ENCODE data around the gene TYMP.

- TF ChIP-seq CTCF (IDR thresholded peaks at IDR 0.05) (no peak), POLR2A (IDR thresholded peaks at IDR 0.05) (no peak), POLR2AphosphoS5 (IDR thresholded peaks at IDR 0.05; ENCODE audit: insufficient read depth in 1 of 2, low read depth in 1 of 2) (no peak)
These were observed 44.3 kb downstream of the TYMP start for GRCh38 chr22:50485221-50486131.
